Measurements from ENCODE around the gene DRC7. TPM values are rescaled to one million over a fixed set of nuclear protein-coding genes. Genes with fewer than 3 reads are reported as not detected.

The DRC7 gene
- polyA plus RNA-seq, 1 of the 3 experiments (the other 2 are of a cell fraction) = 0.58 TPM

GRCh38 chr16:57765160-57765728 is 70.6 kb downstream of the DRC7 start:
- Histone ChIP-seq H3K9ac (no peak overlapping the region), H3K4me1 (ENCODE audit: control insufficient read depth in 1 of 2, insufficient read depth in 2 of 2, low read depth in 1 of 2, low read length in 1 of 2) (peaks cover 4 to 16% of the 10 kb centered on the region in 2 experiments; a peak in 3 of 4 replicates), H3K27ac (ENCODE audit: low read depth in 2 of 2, low read length in 1 of 2) (no peak overlapping the region; a peak in 1 of 4 replicates), H3K9me3 (no peaks in the 10 kb centered on the region), H3K79me2 (ENCODE audit: insufficient read depth) (no peaks in the 10 kb centered on the region), H3K27me3 (ENCODE audit: insufficient read depth) (no peaks in the 10 kb centered on the region), H4K20me1 (ENCODE audit: insufficient read depth) (no peaks in the 10 kb centered on the region), H3K4me2 (no peak overlapping the region), H3K36me3 (replicated peaks in 1 of 2; ENCODE audit: control insufficient read depth in 1 of 2, insufficient read depth in 2 of 2, low read length in 1 of 2) (peaks cover 20 to 28% of the 10 kb centered on the region in 2 experiments), H3K4me3 (ENCODE audit: low read depth in 2 of 2, low read length in 1 of 2) (no peak overlapping the region), H2AFZ (ENCODE audit: low read depth) (no peak overlapping the region), H3K9me2 (no peaks in the 10 kb centered on the region), H3F3A (replicated peaks; ENCODE audit: insufficient read depth) (peaks cover 16% of the 10 kb centered on the region)
- CTCF ChIA-PET = interaction anchor here (1.0 to 2.5 kb wide), 5 partner anchors 8 to 189 kb away, joined by 3 to 11 read pairs (median 6); no protein-coding TSS in a partner anchor
- 93% methylated on average over 17 of the region's 17 CpGs for WGBS (ENCODE audit: low lambda C conversion rate)
- no peak for DNase-seq
- TF ChIP-seq MAX (IDR thresholded peaks at IDR 0.05; ENCODE audit: low read depth) (no peak), TEAD4 (IDR thresholded peaks at IDR 0.05; ENCODE audit: borderline replicate concordance, insufficient read depth) (no peak), FOSL2 (IDR thresholded peaks at IDR 0.05; ENCODE audit: borderline replicate concordance, low read depth) (no peak), RCOR1 (IDR thresholded peaks at IDR 0.05; ENCODE audit: low read length) (no peak), TAF1 (IDR thresholded peaks at IDR 0.05; ENCODE audit: borderline replicate concordance, low read depth, low read length) (no peak), TCF12 (IDR thresholded peaks at IDR 0.05) (no peak), NRF1 (IDR thresholded peaks at IDR 0.05; ENCODE audit: low read depth, low read length) (no peak), ZBTB33 (IDR thresholded peaks at IDR 0.05; ENCODE audit: borderline replicate concordance, low read depth) (no peak)
- POLR2A ChIA-PET = no interaction called here

GRCh38 chr16:57766714-57767348 is 72.2 kb downstream of the DRC7 start:
- no peak for DNase-seq
- Histone ChIP-seq H3F3A (replicated peaks; ENCODE audit: insufficient read depth) (peaks cover 16% of the 10 kb centered on the region), H3K9me2 (no peaks in the 10 kb centered on the region), H3K4me2 (no peak overlapping the region), H3K27me3 (ENCODE audit: insufficient read depth) (no peaks in the 10 kb centered on the region), H2AFZ (ENCODE audit: low read depth) (no peak overlapping the region), H3K9me3 (no peaks in the 10 kb centered on the region), H3K4me1 (ENCODE audit: control insufficient read depth in 1 of 2, insufficient read depth in 2 of 2, low read depth in 1 of 2, low read length in 1 of 2) (peaks cover 4 to 16% of the 10 kb centered on the region in 2 experiments; a peak in 3 of 4 replicates), H3K4me3 (ENCODE audit: low read depth in 2 of 2, low read length in 1 of 2) (no peak overlapping the region), H3K36me3 (replicated peaks in 1 of 2; ENCODE audit: control insufficient read depth in 1 of 2, insufficient read depth in 2 of 2, low read length in 1 of 2) (peaks cover 20 to 27% of the 10 kb centered on the region in 2 experiments), H3K27ac (ENCODE audit: low read depth in 2 of 2, low read length in 1 of 2) (no peak overlapping the region), H3K9ac (no peak overlapping the region), H4K20me1 (ENCODE audit: insufficient read depth) (no peaks in the 10 kb centered on the region), H3K79me2 (ENCODE audit: insufficient read depth) (no peaks in the 10 kb centered on the region)
- WGBS (ENCODE audit: low lambda C conversion rate) = 95% methylated on average over 4 of the region's 15 CpGs
- ChIA-PET CTCF (interaction anchor here (0.7 to 2.5 kb wide), 5 partner anchors 9 to 233 kb away, joined by 3 to 11 read pairs (median 3); partner anchors contain the start of gene ZNF319), POLR2A (no interaction called here)
- TF ChIP-seq FOSL2 (IDR thresholded peaks at IDR 0.05; ENCODE audit: borderline replicate concordance, low read depth) (no peak), SIN3A (IDR thresholded peaks at IDR 0.05; ENCODE audit: borderline replicate concordance, low read depth, low read length) (no peak), MEF2A (IDR thresholded peaks at IDR 0.05; ENCODE audit: borderline replicate concordance, low read depth) (no peak), CTCF (IDR thresholded peaks at IDR 0.05) (no peak), RAD21 (IDR thresholded peaks at IDR 0.05; ENCODE audit: low read length) (no peak), PBX3 (IDR thresholded peaks at IDR 0.05) (no peak), EP300 (IDR thresholded peaks at IDR 0.05; ENCODE audit: borderline replicate concordance in 1 of 2, low read depth in 1 of 2, low read length in 1 of 2) (no peak), REST (IDR thresholded peaks at IDR 0.05; ENCODE audit: low read depth, low read length) (no peak), TAF1 (IDR thresholded peaks at IDR 0.05; ENCODE audit: borderline replicate concordance, low read depth, low read length) (no peak), GABPA (IDR thresholded peaks at IDR 0.05; ENCODE audit: low read depth) (no peak), TCF12 (IDR thresholded peaks at IDR 0.05) (no peak), ELF1 (IDR thresholded peaks at IDR 0.05) (no peak)
